ENCODE data around the gene RB1. TPM values are rescaled to one million over a fixed set of nuclear protein-coding genes. Genes with fewer than 3 reads are reported as not detected.

The RB1 gene
- total and polyA plus RNA-seq, 3 experiments from 2014 or later, result 16.8 to 38.9 (median 38.2) TPM

DNA sequence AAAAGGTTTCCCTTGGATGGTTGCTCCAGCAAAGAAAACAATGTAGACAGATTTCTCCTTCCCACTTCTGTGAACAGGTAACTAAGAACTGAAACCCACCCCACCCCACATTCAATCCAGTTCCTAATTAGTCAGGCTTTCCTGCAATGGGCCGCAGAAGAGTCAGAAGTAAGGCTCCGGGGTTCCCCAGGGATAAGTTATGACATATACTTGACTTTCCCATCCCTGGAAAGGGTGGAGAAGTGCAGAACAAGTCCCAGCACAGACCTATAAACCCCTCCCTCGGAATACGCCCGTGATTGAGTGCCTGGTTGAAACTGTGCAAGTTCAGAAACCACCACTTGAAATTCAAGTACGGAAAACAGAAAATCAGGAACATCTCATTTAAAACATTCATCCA, 204.5 kb downstream of the RB1 start:
- ChIA-PET CTCF (interaction anchor here (0.9 kb wide), 1 partner anchor 13 kb away, joined by 3 read pairs; no protein-coding TSS in a partner anchor), POLR2A (no interaction called here)
- peaks cover 37 to 68% (median 62%) of the 10 kb centered on the region in 3 donors for H3K4me1 Mint-ChIP-seq
- Histone ChIP-seq H3K4me1 (ENCODE audit: insufficient read depth, low read length) (peaks cover 39% of the 10 kb centered on the region), H3K9me3 (ENCODE audit: low read length) (no peaks in the 10 kb centered on the region), H3K4me3 (ENCODE audit: low read length) (no peak overlapping the region), H3K36me3 (ENCODE audit: insufficient read depth, low read length) (no peaks in the 10 kb centered on the region), H3K27ac (ENCODE audit: low read depth, low read length) (no peak overlapping the region), H3K27me3 (ENCODE audit: insufficient read depth, low read length, poor library complexity, severe bottlenecking) (no peaks in the 10 kb centered on the region)
- DNase-seq, result no peak
- no peak overlapping the region for H3K4me3 Mint-ChIP-seq
- no peaks in the 10 kb centered on the region for H3K9me3 Mint-ChIP-seq
- H3K27me3 Mint-ChIP-seq, result peaks cover 0 to 2% of the 10 kb centered on the region in 2 donors
- H3K27ac Mint-ChIP-seq, result peak overlapping the region in 1 of 8 donors; percentile 96
- H3K36me3 Mint-ChIP-seq, result peaks cover 0 to 15% (median 11%) of the 10 kb centered on the region in 3 donors

DNA sequence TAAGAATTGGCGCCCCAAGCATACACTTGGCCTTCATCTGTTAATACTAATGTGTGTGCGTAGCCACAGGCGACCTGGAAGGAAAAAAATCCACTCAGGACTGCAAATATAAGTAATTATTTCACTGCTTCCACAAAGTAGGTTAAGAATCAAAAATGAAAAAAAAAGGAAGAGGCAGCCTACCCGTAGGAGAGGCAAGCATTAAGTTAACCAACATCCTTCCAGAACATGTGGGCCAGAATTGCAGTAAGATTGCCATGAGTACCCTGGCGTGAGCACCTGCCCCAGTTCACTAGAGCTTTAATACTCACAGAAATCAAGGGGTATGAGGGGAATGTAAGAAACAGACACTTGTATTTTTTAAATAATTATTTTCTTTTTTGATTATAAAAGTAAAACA, 207.1 kb downstream of the RB1 start:
- Mint-ChIP-seq H3K4me3 (peak overlapping the region in 1 of 7 donors; percentile 17), H3K27ac (peak overlapping the region in 1 of 8 donors; percentile 43), H3K27me3 (peaks cover 0 to 2% of the 10 kb centered on the region in 2 donors), H3K9me3 (no peaks in the 10 kb centered on the region), H3K36me3 (peaks cover 4 to 19% (median 16%) of the 10 kb centered on the region in 3 donors), H3K4me1 (peaks cover 17 to 43% (median 37%) of the 10 kb centered on the region in 3 donors)
- CTCF ChIA-PET, result no interaction called here
- DNase-seq, result no peak
- Histone ChIP-seq H3K4me3 (ENCODE audit: low read length) (no peak overlapping the region), H3K27ac (ENCODE audit: low read depth, low read length) (no peak overlapping the region), H3K36me3 (ENCODE audit: insufficient read depth, low read length) (no peaks in the 10 kb centered on the region), H3K4me1 (ENCODE audit: insufficient read depth, low read length) (peaks cover 17% of the 10 kb centered on the region), H3K27me3 (ENCODE audit: insufficient read depth, low read length, poor library complexity, severe bottlenecking) (no peaks in the 10 kb centered on the region), H3K9me3 (ENCODE audit: low read length) (no peaks in the 10 kb centered on the region)
- POLR2A ChIA-PET, result interaction anchor here (0.6 kb wide), 1 partner anchor 22 kb away, joined by 3 read pairs; no protein-coding TSS in a partner anchor

DNA sequence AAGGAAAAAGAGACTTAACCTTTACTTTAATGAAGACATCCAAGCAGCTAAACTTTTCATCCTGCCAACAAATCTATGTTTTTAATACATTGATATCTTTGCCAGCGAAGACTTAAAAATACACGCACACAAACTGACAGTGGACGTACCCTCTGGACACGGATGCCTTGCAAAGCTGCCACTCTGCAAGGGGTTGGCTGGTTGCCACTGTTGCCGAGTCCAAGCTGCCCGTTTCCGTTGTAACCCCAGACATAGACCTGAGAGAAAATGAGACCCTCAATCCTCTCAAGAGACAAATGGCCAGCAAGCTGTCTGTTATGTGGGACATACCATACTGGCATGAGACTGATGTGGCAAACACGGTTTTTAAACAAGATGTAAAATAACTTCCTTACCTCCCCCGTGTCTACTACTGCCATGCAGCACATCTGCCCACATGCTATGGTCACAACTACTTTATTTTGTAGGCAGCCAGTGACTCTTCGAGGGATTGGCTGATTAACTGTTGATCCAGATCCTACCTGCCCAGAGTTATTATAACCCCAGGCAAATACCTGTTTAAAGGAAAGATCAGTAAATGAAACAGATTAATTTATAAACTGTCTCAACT, 208.2 kb downstream of the RB1 start:
- no peaks in the 10 kb centered on the region for H3K36me3 ChIP-seq (ENCODE audit: insufficient read depth, low read length)
- H3K27ac Mint-ChIP-seq, result no peak overlapping the region
- H3K4me1 ChIP-seq (ENCODE audit: insufficient read depth, low read length), result peaks cover 7% of the 10 kb centered on the region
- no peaks in the 10 kb centered on the region for H3K27me3 ChIP-seq (ENCODE audit: insufficient read depth, low read length, poor library complexity, severe bottlenecking)
- ChIA-PET POLR2A (interaction anchor here (0.7 kb wide), 1 partner anchor 21 kb away, joined by 3 read pairs; the partner anchor contains the start of gene RCBTB2), CTCF (no interaction called here)
- H3K4me1 Mint-ChIP-seq, result peaks cover 7 to 32% (median 27%) of the 10 kb centered on the region in 3 donors
- H3K27me3 Mint-ChIP-seq, result peaks cover 0 to 2% of the 10 kb centered on the region in 2 donors
- no peaks in the 10 kb centered on the region for H3K9me3 ChIP-seq (ENCODE audit: low read length)
- H3K4me3 Mint-ChIP-seq, result no peak overlapping the region
- no peak overlapping the region for H3K4me3 ChIP-seq (ENCODE audit: low read length)
- H3K27ac ChIP-seq (ENCODE audit: low read depth, low read length), result no peak overlapping the region
- H3K9me3 Mint-ChIP-seq, result no peaks in the 10 kb centered on the region
- H3K36me3 Mint-ChIP-seq, result peaks cover 9 to 22% (median 18%) of the 10 kb centered on the region in 3 donors
- no peak for DNase-seq

DNA sequence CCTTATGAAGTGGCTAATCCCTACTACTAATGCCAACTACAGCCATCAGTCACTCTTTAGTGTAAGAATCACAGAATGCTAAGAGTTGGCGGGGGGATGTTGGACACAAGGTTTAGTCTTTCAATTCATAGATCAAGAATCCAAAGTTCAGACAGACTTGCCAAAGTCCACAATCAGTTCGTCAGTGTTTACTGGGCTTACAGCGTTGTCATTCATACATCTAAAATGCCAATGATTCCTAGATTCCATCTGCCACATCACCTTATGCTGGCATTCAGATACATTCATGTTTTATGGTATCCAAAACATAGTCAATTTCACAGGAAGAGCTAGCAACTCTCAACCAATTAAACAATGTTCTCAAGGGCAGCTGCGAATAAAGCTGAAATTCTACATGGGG, 211.2 kb downstream of the RB1 start:
- H3K4me3 ChIP-seq (ENCODE audit: low read length), result no peak overlapping the region
- Mint-ChIP-seq H3K36me3 (peaks cover 9 to 22% (median 18%) of the 10 kb centered on the region in 3 donors), H3K27ac (no peak overlapping the region), H3K4me1 (peaks cover 4 to 22% (median 15%) of the 10 kb centered on the region in 3 donors), H3K9me3 (no peaks in the 10 kb centered on the region), H3K4me3 (no peak overlapping the region), H3K27me3 (peaks cover 0 to 2% of the 10 kb centered on the region in 2 donors)
- no peaks in the 10 kb centered on the region for H3K36me3 ChIP-seq (ENCODE audit: insufficient read depth, low read length)
- no peak for DNase-seq
- CTCF ChIA-PET, result no interaction called here
- POLR2A ChIA-PET, result no interaction called here
- H3K27ac ChIP-seq (ENCODE audit: low read depth, low read length), result no peak overlapping the region
- H3K27me3 ChIP-seq (ENCODE audit: insufficient read depth, low read length, poor library complexity, severe bottlenecking), result no peaks in the 10 kb centered on the region
- H3K9me3 ChIP-seq (ENCODE audit: low read length), result no peaks in the 10 kb centered on the region
- no peaks in the 10 kb centered on the region for H3K4me1 ChIP-seq (ENCODE audit: insufficient read depth, low read length)

- Histone ChIP-seq H3K9me3 (ENCODE audit: low read length) (no peaks in the 10 kb centered on the region), H3K27me3 (ENCODE audit: insufficient read depth, low read length, poor library complexity, severe bottlenecking) (no peaks in the 10 kb centered on the region), H3K36me3 (ENCODE audit: insufficient read depth, low read length) (no peaks in the 10 kb centered on the region), H3K4me3 (ENCODE audit: low read length) (no peak overlapping the region), H3K27ac (ENCODE audit: low read depth, low read length) (no peak overlapping the region), H3K4me1 (ENCODE audit: insufficient read depth, low read length) (no peaks in the 10 kb centered on the region)
- Mint-ChIP-seq H3K27me3 (no peaks in the 10 kb centered on the region), H3K27ac (no peak overlapping the region), H3K4me1 (peaks cover 0 to 12% (median 6%) of the 10 kb centered on the region in 3 donors), H3K36me3 (peaks cover 9 to 24% (median 18%) of the 10 kb centered on the region in 3 donors), H3K9me3 (no peaks in the 10 kb centered on the region), H3K4me3 (no peak overlapping the region)
- ChIA-PET POLR2A (no interaction called here), CTCF (no interaction called here)
- DNase-seq, result no peak
Measured at GRCh38 chr13:48515732-48516131, 212.2 kb downstream of the RB1 start.

GRCh38 chr13:48518083-48518482, 214.5 kb downstream of the RB1 start:
- Mint-ChIP-seq H3K4me3 (no peak overlapping the region), H3K9me3 (no peaks in the 10 kb centered on the region), H3K27ac (no peak overlapping the region), H3K27me3 (no peaks in the 10 kb centered on the region), H3K4me1 (peaks cover 0 to 1% (median 0%) of the 10 kb centered on the region in 3 donors), H3K36me3 (peaks cover 9 to 17% (median 10%) of the 10 kb centered on the region in 3 donors)
- H3K4me3 ChIP-seq (ENCODE audit: low read length), result no peak overlapping the region
- H3K27me3 ChIP-seq (ENCODE audit: insufficient read depth, low read length, poor library complexity, severe bottlenecking), result no peaks in the 10 kb centered on the region
- no peaks in the 10 kb centered on the region for H3K36me3 ChIP-seq (ENCODE audit: insufficient read depth, low read length)
- H3K27ac ChIP-seq (ENCODE audit: low read depth, low read length), result no peak overlapping the region
- DNase-seq, result no peak
- H3K4me1 ChIP-seq (ENCODE audit: insufficient read depth, low read length), result no peaks in the 10 kb centered on the region
- no peaks in the 10 kb centered on the region for H3K9me3 ChIP-seq (ENCODE audit: low read length)
- ChIA-PET POLR2A (no interaction called here), CTCF (interaction anchor here (1.4 kb wide), 1 partner anchor 12 kb away, joined by 4 read pairs; no protein-coding TSS in a partner anchor)

DNA sequence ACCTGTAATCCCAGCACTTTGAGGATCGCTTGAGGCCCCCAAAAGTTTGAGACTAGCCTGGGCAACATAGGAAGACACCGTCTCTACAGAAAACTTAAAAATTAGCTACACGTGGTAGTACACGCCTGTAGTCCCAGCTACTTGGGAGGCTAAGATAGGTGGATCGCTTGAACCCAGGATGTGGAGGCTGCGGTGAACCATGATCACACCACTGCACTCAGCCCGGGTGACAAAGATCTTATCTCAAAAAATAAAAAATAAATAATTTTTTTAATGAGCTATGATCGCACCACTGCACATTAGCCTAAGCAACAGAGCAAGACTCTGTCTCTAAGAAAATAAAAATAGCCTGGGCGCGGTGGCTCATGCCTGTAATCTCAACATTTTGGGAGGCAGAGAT, 222.7 kb downstream of the RB1 start:
- Mint-ChIP-seq H3K36me3 (peaks cover 0 to 5% (median 0%) of the 10 kb centered on the region in 3 donors), H3K9me3 (no peaks in the 10 kb centered on the region), H3K4me3 (peak overlapping the region in 4 of 7 donors; percentile 29 to 54 (median 38)), H3K27me3 (peaks cover 0 to 4% of the 10 kb centered on the region in 2 donors), H3K4me1 (peaks cover 26 to 60% (median 56%) of the 10 kb centered on the region in 3 donors), H3K27ac (peak overlapping the region in 3 of 8 donors; percentile 35 to 80 (median 36))
- Histone ChIP-seq H3K4me3 (ENCODE audit: low read length) (no peak overlapping the region), H3K4me1 (ENCODE audit: insufficient read depth, low read length) (peaks cover 12% of the 10 kb centered on the region), H3K27ac (ENCODE audit: low read depth, low read length) (no peak overlapping the region), H3K36me3 (ENCODE audit: insufficient read depth, low read length) (no peaks in the 10 kb centered on the region), H3K27me3 (ENCODE audit: insufficient read depth, low read length, poor library complexity, severe bottlenecking) (no peaks in the 10 kb centered on the region), H3K9me3 (ENCODE audit: low read length) (no peaks in the 10 kb centered on the region)
- CTCF ChIA-PET, result interaction anchor here (1.0 to 1.3 kb wide), 2 partner anchors 20 to 22 kb away, joined by 3 to 5 read pairs; no protein-coding TSS in a partner anchor
- DNase-seq, result peak in 3 of 5 donors; percentile 21 to 73 (median 58)
- POLR2A ChIA-PET, result interaction anchor here (0.6 to 1.0 kb wide), 3 partner anchors 21 to 431 kb away, joined by 3 to 4 read pairs (median 3); partner anchors contain the start of gene MED4

- Mint-ChIP-seq H3K4me1 (peaks cover 32 to 66% (median 62%) of the 10 kb centered on the region in 3 donors), H3K36me3 (peaks cover 0 to 6% (median 0%) of the 10 kb centered on the region in 3 donors), H3K9me3 (no peaks in the 10 kb centered on the region), H3K27me3 (peaks cover 0 to 10% of the 10 kb centered on the region in 2 donors), H3K4me3 (no peak overlapping the region), H3K27ac (no peak overlapping the region)
- ChIA-PET POLR2A (no interaction called here), CTCF (interaction anchor here (1.3 kb wide), 1 partner anchor 23 kb away, joined by 5 read pairs; no protein-coding TSS in a partner anchor)
- Histone ChIP-seq H3K4me3 (ENCODE audit: low read length) (no peak overlapping the region), H3K36me3 (ENCODE audit: insufficient read depth, low read length) (no peaks in the 10 kb centered on the region), H3K9me3 (ENCODE audit: low read length) (no peaks in the 10 kb centered on the region), H3K27ac (ENCODE audit: low read depth, low read length) (no peak overlapping the region), H3K27me3 (ENCODE audit: insufficient read depth, low read length, poor library complexity, severe bottlenecking) (no peaks in the 10 kb centered on the region), H3K4me1 (ENCODE audit: insufficient read depth, low read length) (peaks cover 21% of the 10 kb centered on the region)
- no peak for DNase-seq
Measured at GRCh38 chr13:48527955-48528354, 224.4 kb downstream of the RB1 start.
